ENCODE results near the gene CCDC196. TPM values are rescaled to one million over a fixed set of nuclear protein-coding genes. Genes with fewer than 3 reads are reported as not detected.

Gene CCDC196
- total RNA-seq, 1 experiment from 2014 or later: not detected

Other genes starting within 250 kb of the CCDC196 start
- gene GPHN, start 21.8 kb downstream of the CCDC196 start, total RNA-seq (2021; ENCODE audit: unreplicated experiment): 43.8 TPM

All from HCT116 (cell line).